Measurements from ENCODE around the gene SDK1. TPM values are rescaled to one million over a fixed set of nuclear protein-coding genes. Genes with fewer than 3 reads are reported as not detected.

Gene SDK1
- total RNA-seq, 3 donors from 2014 or later (not counting 1 experiment from before 2014, with no cell fraction given) = 0.05 to 0.11 TPM; not detected in 1

DNA sequence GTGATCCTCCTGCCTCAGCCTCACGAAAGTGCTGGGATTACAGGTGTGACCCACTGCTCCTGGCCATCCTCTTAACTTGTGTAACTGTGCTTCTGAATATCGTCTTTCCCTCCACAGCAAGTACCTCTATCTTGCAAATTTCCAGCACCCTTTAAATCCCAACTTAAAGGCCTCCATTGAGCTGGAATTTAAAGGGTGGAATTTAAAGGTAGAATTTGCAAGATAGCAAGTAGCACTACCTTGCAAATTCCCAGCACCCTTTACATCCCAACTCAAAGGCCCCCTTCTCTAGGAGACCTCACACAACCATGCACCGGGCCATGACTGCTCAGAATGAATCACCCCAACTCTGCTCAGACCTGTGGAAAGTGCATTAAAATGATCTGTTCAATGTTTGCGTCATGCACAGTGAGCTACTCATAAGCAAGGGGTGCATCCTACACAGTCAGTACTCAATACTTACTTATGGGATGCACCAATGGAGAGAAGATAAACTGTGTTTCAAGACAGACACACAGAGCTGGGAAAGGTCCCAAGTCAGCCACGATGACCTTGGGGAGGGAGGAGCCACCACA lies 17.8 kb upstream of the SDK1 start:
- no peak overlapping the region for H3K27ac Mint-ChIP-seq
- no peaks in the 10 kb centered on the region for H3K4me1 Mint-ChIP-seq
- H3K9me3 Mint-ChIP-seq = no peaks in the 10 kb centered on the region
- 83% methylated on average over 5 of the region's 5 CpGs for WGBS (ENCODE audit: insufficient coverage)
- H3K4me3 ChIP-seq (ENCODE audit: low read length) = no peak overlapping the region
- H3K4me3 Mint-ChIP-seq = no peak overlapping the region
- no peak for DNase-seq
- H3K27me3 Mint-ChIP-seq (ENCODE audit: low read depth in 2 of 2) = peaks cover 12 to 17% of the 10 kb centered on the region in 2 donors
- intact Hi-C loops (cut with micrococcal nuclease) = no loop called here
- H3K4me1 ChIP-seq (ENCODE audit: control insufficient read depth, insufficient read depth, low read length) = no peaks in the 10 kb centered on the region
- ATAC-seq = no peak
- TF ChIP-seq, protein P1, sequence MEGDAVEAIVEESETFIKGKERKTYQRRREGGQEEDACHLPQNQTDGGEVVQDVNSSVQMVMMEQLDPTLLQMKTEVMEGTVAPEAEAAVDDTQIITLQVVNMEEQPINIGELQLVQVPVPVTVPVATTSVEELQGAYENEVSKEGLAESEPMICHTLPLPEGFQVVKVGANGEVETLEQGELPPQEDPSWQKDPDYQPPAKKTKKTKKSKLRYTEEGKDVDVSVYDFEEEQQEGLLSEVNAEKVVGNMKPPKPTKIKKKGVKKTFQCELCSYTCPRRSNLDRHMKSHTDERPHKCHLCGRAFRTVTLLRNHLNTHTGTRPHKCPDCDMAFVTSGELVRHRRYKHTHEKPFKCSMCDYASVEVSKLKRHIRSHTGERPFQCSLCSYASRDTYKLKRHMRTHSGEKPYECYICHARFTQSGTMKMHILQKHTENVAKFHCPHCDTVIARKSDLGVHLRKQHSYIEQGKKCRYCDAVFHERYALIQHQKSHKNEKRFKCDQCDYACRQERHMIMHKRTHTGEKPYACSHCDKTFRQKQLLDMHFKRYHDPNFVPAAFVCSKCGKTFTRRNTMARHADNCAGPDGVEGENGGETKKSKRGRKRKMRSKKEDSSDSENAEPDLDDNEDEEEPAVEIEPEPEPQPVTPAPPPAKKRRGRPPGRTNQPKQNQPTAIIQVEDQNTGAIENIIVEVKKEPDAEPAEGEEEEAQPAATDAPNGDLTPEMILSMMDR (IDR thresholded peaks at IDR 0.05) = no peak
- H3K27ac ChIP-seq (ENCODE audit: low read length) = no peak overlapping the region
- H3K36me3 Mint-ChIP-seq = no peaks in the 10 kb centered on the region
- no peaks in the 10 kb centered on the region for H3K36me3 ChIP-seq (ENCODE audit: control insufficient read depth, insufficient read depth, low read length)
- no peaks in the 10 kb centered on the region for H3K27me3 ChIP-seq (ENCODE audit: control insufficient read depth, insufficient read depth, low read length)
- H3K9me3 ChIP-seq (ENCODE audit: control insufficient read depth, insufficient read depth, low read length) = no peaks in the 10 kb centered on the region

DNA sequence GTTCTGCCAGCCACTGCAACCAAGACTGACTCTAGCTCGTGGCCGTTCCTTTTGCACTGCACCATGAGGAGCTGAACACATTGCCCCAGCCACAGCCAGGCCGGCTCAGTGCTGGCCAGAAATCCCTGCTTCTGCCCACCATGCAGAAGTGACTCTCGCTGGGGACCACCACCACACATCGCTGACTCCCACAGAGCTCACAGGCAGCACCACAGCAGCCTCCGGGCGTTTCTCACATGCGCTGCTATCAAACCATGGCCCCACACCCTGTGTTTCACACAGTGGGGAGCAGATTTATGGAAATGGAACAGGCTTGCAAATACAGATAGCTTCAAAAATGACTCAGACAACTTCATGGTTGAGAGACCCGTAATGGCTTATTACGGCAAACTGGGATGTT lies 15.4 kb upstream of the SDK1 start:
- H3K36me3 Mint-ChIP-seq = no peaks in the 10 kb centered on the region
- Histone ChIP-seq H3K4me1 (ENCODE audit: control insufficient read depth, insufficient read depth, low read length) (no peaks in the 10 kb centered on the region), H3K4me3 (ENCODE audit: low read length) (no peak overlapping the region), H3K27ac (ENCODE audit: low read length) (no peak overlapping the region), H3K9me3 (ENCODE audit: control insufficient read depth, insufficient read depth, low read length) (no peaks in the 10 kb centered on the region), H3K36me3 (ENCODE audit: control insufficient read depth, insufficient read depth, low read length) (no peaks in the 10 kb centered on the region), H3K27me3 (ENCODE audit: control insufficient read depth, insufficient read depth, low read length) (no peaks in the 10 kb centered on the region)
- 92% methylated on average over 10 of the region's 10 CpGs for WGBS (ENCODE audit: insufficient coverage)
- ATAC-seq (no peak), DNase-seq (no peak)
- no peaks in the 10 kb centered on the region for H3K9me3 Mint-ChIP-seq
- H3K27ac Mint-ChIP-seq = no peak overlapping the region
- no peak overlapping the region for H3K4me3 Mint-ChIP-seq
- intact Hi-C loops (cut with micrococcal nuclease) = no loop called here
- H3K4me1 Mint-ChIP-seq = no peaks in the 10 kb centered on the region
- TF ChIP-seq, protein P1 (IDR thresholded peaks at IDR 0.05) = no peak
- peaks cover 8 to 12% of the 10 kb centered on the region in 2 donors for H3K27me3 Mint-ChIP-seq (ENCODE audit: low read depth in 2 of 2)

DNA sequence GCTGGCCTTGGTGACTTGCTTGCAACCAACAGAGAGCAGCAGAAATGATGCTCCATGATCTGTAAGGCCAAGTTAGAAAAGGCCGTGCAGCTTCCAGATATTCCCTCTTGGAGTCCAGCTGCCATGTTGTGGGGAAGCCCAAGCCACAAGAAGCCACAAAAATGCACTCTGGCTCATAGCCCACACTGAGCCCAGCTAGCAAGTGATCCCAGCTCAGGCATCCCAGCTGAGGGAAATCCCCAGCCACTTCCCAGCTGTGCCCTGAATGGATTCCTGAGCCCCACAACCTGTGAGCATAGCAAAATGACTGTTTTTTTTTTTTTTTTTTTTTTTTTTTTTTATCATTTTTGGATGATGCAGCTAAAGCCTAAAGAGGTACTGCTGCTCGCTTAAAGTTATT lies 11.1 kb upstream of the SDK1 start:
- Mint-ChIP-seq H3K4me1 (no peaks in the 10 kb centered on the region), H3K27me3 (ENCODE audit: low read depth in 2 of 2) (peaks cover 16 to 22% of the 10 kb centered on the region in 2 donors), H3K4me3 (no peak overlapping the region), H3K27ac (no peak overlapping the region), H3K9me3 (no peaks in the 10 kb centered on the region), H3K36me3 (no peaks in the 10 kb centered on the region)
- Histone ChIP-seq H3K27me3 (ENCODE audit: control insufficient read depth, insufficient read depth, low read length) (no peaks in the 10 kb centered on the region), H3K4me3 (ENCODE audit: low read length) (no peak overlapping the region), H3K4me1 (ENCODE audit: control insufficient read depth, insufficient read depth, low read length) (no peaks in the 10 kb centered on the region), H3K36me3 (ENCODE audit: control insufficient read depth, insufficient read depth, low read length) (no peaks in the 10 kb centered on the region), H3K9me3 (ENCODE audit: control insufficient read depth, insufficient read depth, low read length) (no peaks in the 10 kb centered on the region), H3K27ac (ENCODE audit: low read length) (no peak overlapping the region)
- intact Hi-C loops (cut with micrococcal nuclease) = no loop called here
- WGBS (ENCODE audit: insufficient coverage) = 95% methylated on average over 1 of the region's 2 CpGs
- DNase-seq = no peak
- TF ChIP-seq, protein P1 (IDR thresholded peaks at IDR 0.05) = no peak
- ATAC-seq = no peak

DNA sequence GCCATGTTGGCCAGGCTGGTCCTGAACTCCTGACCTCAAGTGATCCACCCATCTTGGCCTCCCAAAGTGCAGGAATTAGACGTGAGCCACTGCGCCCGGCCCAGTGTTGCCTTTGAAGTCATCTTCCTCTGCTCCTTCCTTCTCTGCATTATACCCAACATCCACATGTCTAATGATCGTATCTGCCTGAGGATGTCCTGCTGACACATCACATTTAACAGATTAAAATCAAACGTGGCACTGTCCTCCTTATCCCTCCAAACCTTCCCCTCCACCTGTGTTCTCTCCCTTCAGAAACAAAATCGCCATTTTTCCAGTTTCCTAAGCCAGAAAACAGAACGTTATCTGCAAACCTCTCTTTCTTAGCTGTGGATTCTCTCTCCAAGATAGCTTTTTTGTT lies 8.4 kb upstream of the SDK1 start:
- no peak overlapping the region for H3K27ac ChIP-seq (ENCODE audit: low read length)
- no peaks in the 10 kb centered on the region for H3K9me3 ChIP-seq (ENCODE audit: control insufficient read depth, insufficient read depth, low read length)
- intact Hi-C loops (cut with micrococcal nuclease) = no loop called here
- H3K4me3 ChIP-seq (ENCODE audit: low read length) = no peak overlapping the region
- H3K36me3 Mint-ChIP-seq = no peaks in the 10 kb centered on the region
- H3K4me3 Mint-ChIP-seq = no peak overlapping the region
- H3K4me1 ChIP-seq (ENCODE audit: control insufficient read depth, insufficient read depth, low read length) = no peaks in the 10 kb centered on the region
- TF ChIP-seq, protein P1 (IDR thresholded peaks at IDR 0.05) = no peak
- no peaks in the 10 kb centered on the region for H3K36me3 ChIP-seq (ENCODE audit: control insufficient read depth, insufficient read depth, low read length)
- H3K9me3 Mint-ChIP-seq = no peaks in the 10 kb centered on the region
- H3K27me3 ChIP-seq (ENCODE audit: control insufficient read depth, insufficient read depth, low read length) = peaks cover 3% of the 10 kb centered on the region
- H3K27me3 Mint-ChIP-seq (ENCODE audit: low read depth in 2 of 2) = peaks cover 17 to 30% of the 10 kb centered on the region in 2 donors
- ATAC-seq (no peak), DNase-seq (no peak)
- H3K4me1 Mint-ChIP-seq = no peaks in the 10 kb centered on the region
- no peak overlapping the region for H3K27ac Mint-ChIP-seq
- WGBS (ENCODE audit: insufficient coverage) = 77% methylated on average over 7 of the region's 7 CpGs
